Measurements from ENCODE around the gene SNRPA.

Gene SNRPA

GRCh38 chr19:40745402-40745780 lies 5.6 kb upstream of the SNRPA start:
- H3K27me3 ChIP-seq (ENCODE audit: insufficient read depth, low read length, poor library complexity, severe bottlenecking): no peaks in the 10 kb centered on the region
- H3K9me2 ChIP-seq (replicated peaks; ENCODE audit: low read depth, low read length): no peaks in the 10 kb centered on the region
- no peak overlapping the region for H3K4me2 ChIP-seq (ENCODE audit: low read depth, low read length, poor library complexity, severe bottlenecking)
- no peaks in the 10 kb centered on the region for H3F3A ChIP-seq (ENCODE audit: low read depth)
- H3K9me3 ChIP-seq (ENCODE audit: insufficient read depth, low read depth, low read length): no peaks in the 10 kb centered on the region
- H3K9ac ChIP-seq (ENCODE audit: low read depth, low read length, poor library complexity, severe bottlenecking): no peak overlapping the region
- peaks cover 28% of the 10 kb centered on the region for H3K79me2 ChIP-seq (ENCODE audit: insufficient read depth, low read length)
- H2AFZ ChIP-seq (ENCODE audit: low read length): no peak overlapping the region
- peaks cover 21% of the 10 kb centered on the region for H3K4me1 ChIP-seq (ENCODE audit: insufficient read depth, low read length, poor library complexity, severe bottlenecking)
- H3K36me3 ChIP-seq (ENCODE audit: insufficient read depth, low read length): no peaks in the 10 kb centered on the region
- TF ChIP-seq, protein P1, sequence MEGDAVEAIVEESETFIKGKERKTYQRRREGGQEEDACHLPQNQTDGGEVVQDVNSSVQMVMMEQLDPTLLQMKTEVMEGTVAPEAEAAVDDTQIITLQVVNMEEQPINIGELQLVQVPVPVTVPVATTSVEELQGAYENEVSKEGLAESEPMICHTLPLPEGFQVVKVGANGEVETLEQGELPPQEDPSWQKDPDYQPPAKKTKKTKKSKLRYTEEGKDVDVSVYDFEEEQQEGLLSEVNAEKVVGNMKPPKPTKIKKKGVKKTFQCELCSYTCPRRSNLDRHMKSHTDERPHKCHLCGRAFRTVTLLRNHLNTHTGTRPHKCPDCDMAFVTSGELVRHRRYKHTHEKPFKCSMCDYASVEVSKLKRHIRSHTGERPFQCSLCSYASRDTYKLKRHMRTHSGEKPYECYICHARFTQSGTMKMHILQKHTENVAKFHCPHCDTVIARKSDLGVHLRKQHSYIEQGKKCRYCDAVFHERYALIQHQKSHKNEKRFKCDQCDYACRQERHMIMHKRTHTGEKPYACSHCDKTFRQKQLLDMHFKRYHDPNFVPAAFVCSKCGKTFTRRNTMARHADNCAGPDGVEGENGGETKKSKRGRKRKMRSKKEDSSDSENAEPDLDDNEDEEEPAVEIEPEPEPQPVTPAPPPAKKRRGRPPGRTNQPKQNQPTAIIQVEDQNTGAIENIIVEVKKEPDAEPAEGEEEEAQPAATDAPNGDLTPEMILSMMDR (conservative IDR thresholded peaks at IDR 0.05; ENCODE audit: low read length): no peak
- TF ChIP-seq EZH2phosphoT487 (IDR thresholded peaks at IDR 0.05; ENCODE audit: borderline replicate concordance): no peak
- no peaks in the 10 kb centered on the region for H4K20me1 ChIP-seq (ENCODE audit: insufficient read depth, low read length, poor library complexity, severe bottlenecking)
- no peak overlapping the region for H3K4me3 ChIP-seq (ENCODE audit: low read length, poor library complexity, severe bottlenecking)

DNA sequence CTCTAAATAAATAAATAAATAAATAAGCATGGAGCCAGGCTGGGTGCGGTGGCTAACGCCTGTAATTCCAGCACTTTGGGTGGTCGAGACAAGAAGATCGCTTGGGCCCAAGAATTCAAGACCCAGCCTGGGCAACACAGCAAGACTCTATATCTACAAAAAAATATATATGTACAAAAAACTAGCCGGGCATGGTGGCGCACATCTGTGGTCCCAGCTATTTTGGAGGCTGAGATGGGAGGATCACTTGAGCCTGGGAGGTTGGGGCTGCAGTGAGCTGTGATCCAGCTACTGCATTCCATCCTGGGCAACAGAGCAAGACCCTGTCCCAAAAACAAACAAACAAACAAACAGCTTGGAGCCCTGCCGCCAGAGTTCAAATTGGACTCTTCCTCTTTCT lies 3.5 kb upstream of the SNRPA start:
- Histone ChIP-seq H3K79me2 (ENCODE audit: insufficient read depth, low read length) (peaks cover 44% of the 10 kb centered on the region), H4K20me1 (ENCODE audit: insufficient read depth, low read length, poor library complexity, severe bottlenecking) (peaks cover 13% of the 10 kb centered on the region), H3K9me3 (ENCODE audit: insufficient read depth, low read depth, low read length) (no peaks in the 10 kb centered on the region), H3K4me3 (ENCODE audit: low read length, poor library complexity, severe bottlenecking) (peak overlapping the region; percentile 99), H3K9ac (ENCODE audit: low read depth, low read length, poor library complexity, severe bottlenecking) (peak overlapping the region; percentile 100), H3K4me1 (ENCODE audit: insufficient read depth, low read length, poor library complexity, severe bottlenecking) (peaks cover 21% of the 10 kb centered on the region), H3K4me2 (ENCODE audit: low read depth, low read length, poor library complexity, severe bottlenecking) (peak overlapping the region; percentile 100), H3K27me3 (ENCODE audit: insufficient read depth, low read length, poor library complexity, severe bottlenecking) (no peaks in the 10 kb centered on the region), H3F3A (ENCODE audit: low read depth) (no peaks in the 10 kb centered on the region), H3K36me3 (ENCODE audit: insufficient read depth, low read length) (no peaks in the 10 kb centered on the region), H2AFZ (ENCODE audit: low read length) (no peak overlapping the region), H3K9me2 (replicated peaks; ENCODE audit: low read depth, low read length) (no peaks in the 10 kb centered on the region)
- TF ChIP-seq EZH2phosphoT487 (IDR thresholded peaks at IDR 0.05; ENCODE audit: borderline replicate concordance): no peak
- TF ChIP-seq, protein P1 (conservative IDR thresholded peaks at IDR 0.05; ENCODE audit: low read length): no peak

DNA sequence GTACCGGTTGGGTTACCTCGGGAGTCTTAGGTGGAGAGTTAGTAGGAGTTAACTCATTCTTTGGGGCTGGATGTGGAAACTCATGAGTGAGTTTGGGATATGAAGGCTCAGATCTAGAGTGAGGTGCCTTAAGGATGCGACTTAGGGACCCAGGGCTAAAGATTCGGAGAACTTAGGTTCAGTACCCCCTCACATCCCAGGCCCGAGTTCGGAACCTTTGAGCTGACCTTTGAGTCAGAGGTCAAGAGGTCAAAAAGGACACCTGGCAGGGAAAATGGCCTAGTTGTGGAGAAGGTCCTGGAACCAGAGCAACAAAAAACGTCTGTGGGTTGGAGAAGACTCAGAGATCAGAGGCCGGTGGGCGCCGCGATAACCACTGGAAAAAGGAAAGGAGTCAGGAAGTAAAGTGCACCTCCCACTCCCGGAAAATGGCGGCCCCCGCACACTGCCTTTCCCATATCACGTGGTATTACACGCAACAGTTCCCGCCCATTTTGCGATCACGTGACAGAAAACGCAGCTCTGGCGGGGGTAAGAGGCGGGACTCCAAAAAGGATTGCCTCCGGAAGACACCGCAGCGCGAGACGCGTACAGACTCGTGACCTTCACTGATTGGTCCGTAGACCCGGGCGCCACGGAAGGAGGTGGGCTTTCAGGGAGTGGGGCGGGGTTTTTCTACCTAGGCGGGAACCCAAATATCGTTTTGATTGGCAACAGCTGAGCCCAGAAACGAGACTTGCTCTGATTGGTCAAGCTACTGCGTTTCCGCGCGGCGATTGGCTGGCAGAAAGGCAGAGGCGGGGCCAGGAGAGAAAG lies 737 bp upstream of the SNRPA start, which contains the start of gene ACTMAP:
ACTMAP (minus strand) TSS at position 420 of the 816 bp plus-strand sequence. CDS start 674 bp downstream, outside the sequence.
- Histone ChIP-seq H3F3A (ENCODE audit: low read depth) (no peaks in the 10 kb centered on the region), H3K27me3 (ENCODE audit: insufficient read depth, low read length, poor library complexity, severe bottlenecking) (no peaks in the 10 kb centered on the region), H4K20me1 (ENCODE audit: insufficient read depth, low read length, poor library complexity, severe bottlenecking) (peaks cover 32% of the 10 kb centered on the region), H3K4me1 (ENCODE audit: insufficient read depth, low read length, poor library complexity, severe bottlenecking) (peaks cover 38% of the 10 kb centered on the region), H3K4me2 (ENCODE audit: low read depth, low read length, poor library complexity, severe bottlenecking) (peak within 1 kb of the TSS; percentile 100), H3K9me2 (replicated peaks; ENCODE audit: low read depth, low read length) (no peaks in the 10 kb centered on the region), H3K36me3 (ENCODE audit: insufficient read depth, low read length) (no peaks in the 10 kb centered on the region), H3K9me3 (ENCODE audit: insufficient read depth, low read depth, low read length) (no peaks in the 10 kb centered on the region), H3K4me3 (ENCODE audit: low read length, poor library complexity, severe bottlenecking) (peak within 1 kb of the TSS; percentile 99), H3K9ac (ENCODE audit: low read depth, low read length, poor library complexity, severe bottlenecking) (peak within 1 kb of the TSS; percentile 100), H3K79me2 (ENCODE audit: insufficient read depth, low read length) (peaks cover 70% of the 10 kb centered on the region), H2AFZ (ENCODE audit: low read length) (peak within 1 kb of the TSS; percentile 80)
- TF ChIP-seq, protein P1 (conservative IDR thresholded peaks at IDR 0.05; ENCODE audit: low read length): no peak
- TF ChIP-seq EZH2phosphoT487 (IDR thresholded peaks at IDR 0.05; ENCODE audit: borderline replicate concordance): no peak

Measured in Loucy (cell line).